B cell (primary cell): ENCODE data around the gene PRODH. TPM values are rescaled to one million over a fixed set of nuclear protein-coding genes. Genes with fewer than 3 reads are reported as not detected.
"Not testable (repeated sequence)": the region's sequence is repeated elsewhere in the genome, so short reads cannot be mapped to it uniquely, and the experiment has no call there.

ENCODE experiments used
- ATAC-seq: fragments of 200-7000 bp; cut with Tn5 transposase; one replicate; pipeline ENCODE4 v1.10.0; 2021; ENCODE audit warnings: low read depth, mild to moderate bottlenecking, moderate number of reproducible peaks, moderate library complexity
- CTCF ChIA-PET: fragments of 350-600 bp; sonication (Branson Sonifier 250); formaldehyde crosslinking; loops from one replicate; lab custom pipeline; 2021; ENCODE audit warnings: antibody characterized with exemption, inconsistent platforms; lab: Charles Lee
- POLR2A ChIA-PET: fragments of 350-600 bp; sonication (Branson Sonifier 250); formaldehyde crosslinking; loops from one replicate; lab custom pipeline; 2021; ENCODE audit warnings: antibody characterized with exemption; lab: Charles Lee
- DNase-seq: peaks from one replicate; pipeline ENCODE4 v3.0.0; 2013
- H2AFZ ChIP-seq: 2 replicates; pipeline ENCODE4 v1.6.1; 2012; ENCODE audit warnings: mild to moderate bottlenecking, low read depth, low read length; ENCODE audit not compliant: insufficient read depth, poor library complexity, severe bottlenecking
- H3K27ac ChIP-seq, 2 donors: 1 replicate in 1 of 2; 2 replicates in 1 of 2; pipeline ENCODE4 v1.5.1; 2012 to 2013; ENCODE audit warnings: low read length in 2 of 2, mild to moderate bottlenecking in 2 of 2, moderate library complexity in 1 of 2
- H3K27me3 ChIP-seq, 4 experiments: fragments of 200-600 bp in 1 of 4; sonication (generic) in 1 of 4; replicated peaks in 1 of 4; 1 replicate in 2 of 4; 2 replicates in 2 of 4; pipeline versions ENCODE4 v1.6.1 to v1.7.0; 2013 to 2016; ENCODE audit warnings: low read length in 3 of 4, mild to moderate bottlenecking in 2 of 4, mixed read lengths in 1 of 4, moderate library complexity in 1 of 4; ENCODE audit not compliant: insufficient read depth in 4 of 4, control insufficient read depth in 3 of 4; ENCODE audit errors: control extremely low read depth in 1 of 4
- H3K36me3 ChIP-seq, 2 experiments: replicated peaks in 1 of 2; 1 replicate in 1 of 2; 2 replicates in 1 of 2; pipeline versions ENCODE4 v1.6.1 to v1.7.1; 2013; ENCODE audit warnings: low read length in 1 of 2; ENCODE audit not compliant: insufficient read depth in 2 of 2, control insufficient read depth in 1 of 2; ENCODE audit errors: control extremely low read depth in 1 of 2, extremely low read depth in 1 of 2
- H3K4me1 ChIP-seq, 2 donors: fragments of 200-600 bp in 1 of 2; sonication (generic) in 1 of 2; 1 replicate in 1 of 2; 2 replicates in 1 of 2; pipeline versions ENCODE4 v1.5.1 to v1.6.1; 2013 to 2017; ENCODE audit warnings: low read length in 2 of 2; ENCODE audit not compliant: control insufficient read depth in 2 of 2, insufficient read depth in 2 of 2
- H3K4me2 ChIP-seq: replicated peaks from 2 replicates; pipeline ENCODE3; 2012; ENCODE audit warnings: mild to moderate bottlenecking, low read depth, low read length; ENCODE audit not compliant: poor library complexity, severe bottlenecking
- H3K4me3 ChIP-seq, 5 experiments: fragments of 200-600 bp in 1 of 5; sonication (generic) in 1 of 5; 1 replicate in 3 of 5; 2 replicates in 2 of 5; pipeline versions ENCODE4 v1.5.1 to v1.7.0; 2011 to 2016; ENCODE audit warnings: low read length in 4 of 5, mild to moderate bottlenecking in 4 of 5, low read depth in 2 of 5, control low read depth in 1 of 5, moderate library complexity in 1 of 5; ENCODE audit not compliant: insufficient read depth in 1 of 5; ENCODE audit errors: control extremely low read depth in 1 of 5, extremely low read depth in 1 of 5
- H3K79me2 ChIP-seq: fragments of 200-600 bp; sonication (generic); one replicate; pipeline ENCODE4 v1.6.0; 2016; ENCODE audit warnings: low read length; ENCODE audit not compliant: control insufficient read depth, insufficient read depth
- H3K9ac ChIP-seq: fragments of 200-600 bp; sonication (generic); 2 replicates; pipeline ENCODE4 v1.6.1; 2017; ENCODE audit warnings: mild to moderate bottlenecking, low read length, moderate library complexity
- H3K9me3 ChIP-seq, 3 donors: one replicate each; pipeline versions ENCODE4 v1.6.1 to v1.7.1; 2013; ENCODE audit warnings: low read length in 2 of 3; ENCODE audit not compliant: control insufficient read depth in 2 of 3, insufficient read depth in 1 of 3; ENCODE audit errors: control extremely low read depth in 1 of 3
- H4K20me1 ChIP-seq: 2 replicates; pipeline ENCODE4 v1.6.0; 2012; ENCODE audit warnings: mild to moderate bottlenecking, low read length; ENCODE audit not compliant: insufficient read depth, control insufficient read depth, poor library complexity, severe bottlenecking
- H3K27ac Mint-ChIP-seq: one replicate; pipeline ENCODE4 v1.8.0; 2021; ENCODE audit warnings: mixed read lengths
- H3K27me3 Mint-ChIP-seq: one replicate; pipeline ENCODE4 v1.8.0; 2021; ENCODE audit warnings: mixed read lengths
- H3K4me1 Mint-ChIP-seq: one replicate; pipeline ENCODE4 v1.8.0; 2021; ENCODE audit warnings: mixed read lengths
- H3K4me3 Mint-ChIP-seq: one replicate; pipeline ENCODE4 v1.8.0; 2021; ENCODE audit warnings: mixed read lengths
- H3K9me3 Mint-ChIP-seq: one replicate; pipeline ENCODE4 v1.8.0; 2022; ENCODE audit warnings: mixed read lengths; ENCODE audit not compliant: insufficient read depth
- EZH2 ChIP-seq: IDR thresholded peaks from 2 replicates; pipeline ENCODE4 v1.6.1; 2012; ENCODE audit warnings: borderline replicate concordance, low read depth, mild to moderate bottlenecking, moderate library complexity, low read length; ENCODE audit not compliant: insufficient read depth, poor library complexity, severe bottlenecking
- WGBS: methylation state at CpG from one replicate; pipeline ENCODE4 v1.1.5; 2013; ENCODE audit warnings: missing lambda C conversion rate; ENCODE audit not compliant: insufficient coverage; 5-methylcytosine and 5-hydroxymethylcytosine counted together
- intact Hi-C: fragments of 100-400 bp; cut with micrococcal nuclease; formaldehyde crosslinking; loops from one replicate; pipeline ENCODE4 v1.10.0; 2022
- polyA plus RNA-seq: library from polyadenylated mRNA; depleted of rRNA; stranded (reverse); fragments of >200 nt; gene quantifications from 2 replicates; pipeline ENCODE4 v1.2.3, GENCODE V29; 2012
- total RNA-seq, 2 donors: library from RNA; stranded (reverse); fragments of 120-200 nt in 1 of 2; gene quantifications; 1 replicate in 1 of 2; 2 replicates in 1 of 2; pipeline versions ENCODE4 v1.2.3 to v1.2.4, GENCODE V29; 2013 to 2022
- TF ChIP-seq, protein P1 (sequence below): fragments of 200-600 bp; IDR thresholded peaks from one replicate; pipeline ENCODE4 v1.8.0; 2022; ENCODE audit warnings: antibody characterized with exemption, mild to moderate bottlenecking

The PRODH gene
- total and polyA plus RNA-seq, 2 donors (not counting 1 experiment from before 2014, with no cell fraction given), result not detected

DNA sequence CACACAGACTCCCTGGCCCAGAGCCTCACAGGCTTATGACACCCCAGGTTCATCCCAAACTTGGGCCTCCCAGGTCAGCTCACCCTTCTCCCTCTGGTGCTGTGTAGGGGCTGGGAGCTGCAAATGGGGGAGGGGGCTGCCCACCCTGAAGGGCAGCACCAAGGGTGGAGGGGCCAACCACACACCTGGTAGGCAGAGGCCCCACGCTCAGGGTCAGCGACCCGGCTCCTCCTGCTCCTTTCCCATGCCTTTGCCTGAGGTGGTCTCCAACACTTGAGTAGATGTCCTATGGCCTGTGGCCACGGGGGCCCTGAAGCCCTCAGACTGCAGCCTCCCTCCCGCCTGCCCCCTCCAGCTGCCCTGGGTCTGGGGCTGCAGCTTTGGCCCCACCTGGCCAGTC is 26.5 kb downstream of the PRODH start:
- Histone ChIP-seq H3K79me2 (no peaks in the 10 kb centered on the region), H3K27ac (no peak overlapping the region), H3K4me2 (no peak overlapping the region), H3K36me3 (no peaks in the 10 kb centered on the region), H3K27me3 (no peaks in the 10 kb centered on the region), H4K20me1 (no peaks in the 10 kb centered on the region), H3K4me3 (no peak overlapping the region), H2AFZ (no peak overlapping the region), H3K4me1 (no peaks in the 10 kb centered on the region), H3K9ac (no peak overlapping the region), H3K9me3 (no peaks in the 10 kb centered on the region)
- ChIA-PET POLR2A (no interaction called here), CTCF (no interaction called here)
- peak; percentile 0 for DNase-seq
- Mint-ChIP-seq H3K27ac (no peak overlapping the region), H3K9me3 (no peaks in the 10 kb centered on the region), H3K4me3 (no peak overlapping the region), H3K4me1 (no peaks in the 10 kb centered on the region), H3K27me3 (no peaks in the 10 kb centered on the region)
- no peak for ATAC-seq
- intact Hi-C loops, result no loop called here
- no CpG with 5 or more reads among the region's 5 CpGs for WGBS
- TF ChIP-seq, protein P1, sequence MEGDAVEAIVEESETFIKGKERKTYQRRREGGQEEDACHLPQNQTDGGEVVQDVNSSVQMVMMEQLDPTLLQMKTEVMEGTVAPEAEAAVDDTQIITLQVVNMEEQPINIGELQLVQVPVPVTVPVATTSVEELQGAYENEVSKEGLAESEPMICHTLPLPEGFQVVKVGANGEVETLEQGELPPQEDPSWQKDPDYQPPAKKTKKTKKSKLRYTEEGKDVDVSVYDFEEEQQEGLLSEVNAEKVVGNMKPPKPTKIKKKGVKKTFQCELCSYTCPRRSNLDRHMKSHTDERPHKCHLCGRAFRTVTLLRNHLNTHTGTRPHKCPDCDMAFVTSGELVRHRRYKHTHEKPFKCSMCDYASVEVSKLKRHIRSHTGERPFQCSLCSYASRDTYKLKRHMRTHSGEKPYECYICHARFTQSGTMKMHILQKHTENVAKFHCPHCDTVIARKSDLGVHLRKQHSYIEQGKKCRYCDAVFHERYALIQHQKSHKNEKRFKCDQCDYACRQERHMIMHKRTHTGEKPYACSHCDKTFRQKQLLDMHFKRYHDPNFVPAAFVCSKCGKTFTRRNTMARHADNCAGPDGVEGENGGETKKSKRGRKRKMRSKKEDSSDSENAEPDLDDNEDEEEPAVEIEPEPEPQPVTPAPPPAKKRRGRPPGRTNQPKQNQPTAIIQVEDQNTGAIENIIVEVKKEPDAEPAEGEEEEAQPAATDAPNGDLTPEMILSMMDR, result no peak

GRCh38 chr22:18906896-18907295 is 29.2 kb downstream of the PRODH start:
- H3K4me1 ChIP-seq, result no peaks in the 10 kb centered on the region
- H3K4me3 ChIP-seq, result no peak overlapping the region
- H3K36me3 ChIP-seq, result no peaks in the 10 kb centered on the region
- no peaks in the 10 kb centered on the region for H3K79me2 ChIP-seq
- ChIA-PET POLR2A (no interaction called here), CTCF (no interaction called here)
- DNase-seq, result no peak
- H3K27me3 ChIP-seq, result no peaks in the 10 kb centered on the region
- H3K27ac ChIP-seq, result no peak overlapping the region
- no peak overlapping the region for H2AFZ ChIP-seq
- H3K9me3 ChIP-seq, result no peaks in the 10 kb centered on the region
- intact Hi-C loops, result no loop called here
- H3K9ac ChIP-seq, result no peak overlapping the region
- no peaks in the 10 kb centered on the region for H3K27me3 Mint-ChIP-seq
- H3K9me3 Mint-ChIP-seq, result no peaks in the 10 kb centered on the region
- no peak overlapping the region for H3K4me2 ChIP-seq
- no CpG with 5 or more reads among the region's 13 CpGs for whole genome bisulfite sequencing
- no peak overlapping the region for H3K4me3 Mint-ChIP-seq
- no peak for TF ChIP-seq EZH2
- TF ChIP-seq, protein P1, result no peak
- no peak for ATAC-seq
- no peaks in the 10 kb centered on the region for H4K20me1 ChIP-seq
- no peak overlapping the region for H3K27ac Mint-ChIP-seq
- H3K4me1 Mint-ChIP-seq, result no peaks in the 10 kb centered on the region

GRCh38 chr22:18906410-18906745 is 29.7 kb downstream of the PRODH start:
- H3K9me3 ChIP-seq, intact Hi-C loops, H3K36me3 ChIP-seq, H3K27me3 Mint-ChIP-seq, ATAC-seq, CTCF ChIA-PET, H3K4me3 Mint-ChIP-seq, DNase-seq, H4K20me1 ChIP-seq, H3K27ac Mint-ChIP-seq, H3K4me1 Mint-ChIP-seq, H3K4me1 ChIP-seq, H3K4me2 ChIP-seq, H2AFZ ChIP-seq, H3K79me2 ChIP-seq, H3K9me3 Mint-ChIP-seq, H3K4me3 ChIP-seq, H3K27me3 ChIP-seq, H3K9ac ChIP-seq, H3K27ac ChIP-seq: not testable (repeated sequence)
- POLR2A ChIA-PET, result interaction anchor here (0.8 kb wide), 1 partner anchor 216 kb away, joined by 3 read pairs; the partner anchor contains the start of gene DGCR2
- WGBS, result no CpG with 5 or more reads among the region's 36 CpGs
